ENCODE measurements around the gene EFCAB7.

DNA sequence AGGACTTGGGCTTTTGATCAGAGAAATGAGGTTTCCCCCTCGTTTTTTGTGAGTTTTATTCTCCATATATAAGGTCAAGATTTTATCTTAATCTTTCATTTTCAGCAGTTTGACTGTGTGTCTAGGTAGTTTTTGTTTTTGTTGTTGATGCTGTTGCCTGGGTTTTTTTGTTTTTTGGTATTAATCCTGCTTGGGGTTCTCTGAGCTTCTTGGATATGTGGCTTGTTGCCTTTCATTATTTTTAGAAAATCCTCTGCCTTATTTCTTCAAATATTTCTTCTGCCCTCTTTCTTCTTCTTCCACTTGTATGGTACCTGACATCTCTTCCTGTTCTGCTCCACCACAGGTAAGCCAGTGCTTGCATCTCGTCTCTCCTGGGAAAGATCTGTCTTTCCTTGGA is 25.0 kb downstream of the EFCAB7 start:
- TF ChIP-seq CTCF (conservative IDR thresholded peaks at IDR 0.05) (no peak), ZFX (IDR thresholded peaks at IDR 0.05) (no peak)

Measured in C4-2B (cell line).